HCT116 (cell line): ENCODE results near the gene WBP1L. TPM values are rescaled to one million over a fixed set of nuclear protein-coding genes. Genes with fewer than 3 reads are reported as not detected.

Source experiments
- ATAC-seq: fragments of 200-7000 bp; cut with Tn5 transposase; 2 replicates; pipeline ENCODE4 v1.9.1; 2020; ENCODE audit warnings: mild to moderate bottlenecking, moderate library complexity
- BruUV-seq: library from RNA; stranded (reverse); fragments of 400-500 nt; replicated peaks from 2 replicates; lab custom pipeline; 2021; lab: Mats Ljungman, UMichigan
- CTCF ChIA-PET: fragments of 300-600 bp; sonication (Branson Sonifier 250); formaldehyde crosslinking; loops from one replicate; lab custom pipeline; 2021; ENCODE audit warnings: antibody characterized with exemption; lab: Charles Lee
- POLR2A ChIA-PET: fragments of 300-600, 350-600 bp; sonication (Branson Sonifier 250); formaldehyde crosslinking; loops from one replicate; lab custom pipeline; 2021; ENCODE audit warnings: antibody characterized with exemption; lab: Charles Lee
- RAD21 ChIA-PET, 2 experiments: fragments of 300-600 bp; sonication (Branson Sonifier 250); formaldehyde crosslinking; loops; one replicate each; lab custom pipeline; 2023; ENCODE audit warnings: low total read pairs in 2 of 2; ENCODE audit not compliant: uncharacterized antibody in 2 of 2, unreplicated experiment in 2 of 2, low non-redundant PET in 1 of 2; lab: Charles Lee
- DNase-seq: peaks from one replicate; pipeline ENCODE4 v3.0.0-alpha.2; 2010; ENCODE audit warnings: low read depth, low spot score
- H2AFZ ChIP-seq: fragments of 200-600 bp; shearing (Covaris generic), sonication (generic); 2 replicates; pipeline ENCODE4 v1.6.1; 2017; ENCODE audit warnings: low read depth, mixed run types, mixed read lengths, antibody characterized with exemption, low read length; ENCODE audit not compliant: poor library complexity, severe bottlenecking
- H3K27ac ChIP-seq: 2 replicates; pipeline ENCODE4 v1.5.1; 2012; ENCODE audit warnings: low read depth, low read length
- H3K27me3 ChIP-seq: fragments of 200-600 bp; sonication (generic); 2 replicates; pipeline ENCODE4 v1.6.1; 2016; ENCODE audit warnings: mixed run types, low read length, mixed read lengths; ENCODE audit not compliant: insufficient read depth
- H3K36me3 ChIP-seq, 2 experiments: fragments of 200-500 bp in 1 of 2; fragments of 200-600 bp in 1 of 2; sonication (Bioruptor generic) in 1 of 2; sonication (generic) in 1 of 2; 2 replicates each; pipeline versions ENCODE4 v1.5.1 to v1.6.1; 2014 to 2016; ENCODE audit warnings: low read length in 2 of 2, inconsistent platforms in 1 of 2, mixed read lengths in 1 of 2, mixed run types in 1 of 2; ENCODE audit not compliant: insufficient read depth in 2 of 2, control insufficient read depth in 1 of 2
- H3K4me1 ChIP-seq, 2 experiments: fragments of 200-600 bp in 1 of 2; sonication (generic) in 1 of 2; 2 replicates each; pipeline versions ENCODE4 v1.5.1 to v1.6.1; 2012 to 2017; ENCODE audit warnings: low read length in 2 of 2, inconsistent platforms in 1 of 2, mild to moderate bottlenecking in 1 of 2, mixed read lengths in 1 of 2, mixed run types in 1 of 2, moderate library complexity in 1 of 2; ENCODE audit not compliant: insufficient read depth in 2 of 2, control insufficient read depth in 1 of 2
- H3K4me2 ChIP-seq: fragments of 200-600 bp; sonication (generic); 2 replicates; pipeline ENCODE4 v1.6.1; 2017; ENCODE audit warnings: mixed run types, low read length, mixed read lengths
- H3K4me3 ChIP-seq, 2 experiments: fragments of 200-600 bp in 1 of 2; sonication (generic) in 1 of 2; replicated peaks in 1 of 2; 2 replicates each; pipeline ENCODE4 v1.5.1; 2011 to 2016; ENCODE audit warnings: low read length in 2 of 2, control low read depth in 1 of 2, low read depth in 1 of 2, mild to moderate bottlenecking in 1 of 2, mixed read lengths in 1 of 2, mixed run types in 1 of 2
- H3K79me2 ChIP-seq: fragments of 200-600 bp; sonication (generic); 2 replicates; pipeline ENCODE4 v1.6.1; 2017; ENCODE audit warnings: mild to moderate bottlenecking, mixed run types, low read length, moderate library complexity, mixed read lengths; ENCODE audit not compliant: insufficient read depth
- H3K9ac ChIP-seq: fragments of 200-600 bp; sonication (generic); 2 replicates; pipeline ENCODE4 v1.6.1; 2016; ENCODE audit warnings: low read length, mixed read lengths
- H3K9me2 ChIP-seq: fragments of 200-600 bp; sonication (generic), shearing (Covaris generic); 2 replicates; pipeline ENCODE4 v1.6.1; 2017; ENCODE audit warnings: mixed run types, mild to moderate bottlenecking, moderate library complexity; ENCODE audit not compliant: insufficient read depth
- H3K9me3 ChIP-seq, 2 experiments: fragments of 200-500 bp in 1 of 2; fragments of 200-600 bp in 1 of 2; sonication (Bioruptor generic) in 1 of 2; sonication (generic) in 1 of 2; 2 replicates each; pipeline ENCODE4 v1.6.1; 2014 to 2017; ENCODE audit warnings: low read length in 2 of 2, mixed read lengths in 2 of 2, inconsistent platforms in 1 of 2, low read depth in 1 of 2, mild to moderate bottlenecking in 1 of 2, mixed run types in 1 of 2, moderate library complexity in 1 of 2; ENCODE audit not compliant: control insufficient read depth in 1 of 2, insufficient read depth in 1 of 2
- H4K20me1 ChIP-seq: fragments of 200-600 bp; sonication (generic), shearing (Covaris generic); 2 replicates; pipeline ENCODE4 v1.6.1; 2017; ENCODE audit warnings: mixed run types, mild to moderate bottlenecking, moderate library complexity; ENCODE audit not compliant: insufficient read depth
- CBX3 ChIP-seq: IDR thresholded peaks from 2 replicates; pipeline ENCODE4 v1.6.1; 2012; ENCODE audit warnings: low read depth
- CEBPB ChIP-seq: IDR thresholded peaks from 2 replicates; pipeline ENCODE4 v1.6.1; 2012; ENCODE audit warnings: low read depth
- CTCF ChIP-seq, 3 experiments: fragments of 200-600 bp in 1 of 3; sonication (generic) in 1 of 3; IDR thresholded peaks in 2 of 3; conservative IDR thresholded peaks in 1 of 3; 2 replicates each; pipeline ENCODE4 v1.5.1; 2012 to 2017; ENCODE audit warnings: low read depth in 2 of 3, low read length in 2 of 3, antibody characterized with exemption in 1 of 3, borderline replicate concordance in 1 of 3, control low read depth in 1 of 3, mild to moderate bottlenecking in 1 of 3, mixed read lengths in 1 of 3, mixed run types in 1 of 3, moderate library complexity in 1 of 3; ENCODE audit not compliant: insufficient read depth in 1 of 3
- EZH2phosphoT487 ChIP-seq: fragments of 200-600 bp; IDR thresholded peaks from 2 replicates; pipeline ENCODE4 v1.6.1; 2018; ENCODE audit warnings: antibody characterized with exemption, borderline replicate concordance
- MAX ChIP-seq: IDR thresholded peaks from 2 replicates; pipeline ENCODE4 v1.6.1; 2012
- POLR2A ChIP-seq: IDR thresholded peaks from 2 replicates; pipeline ENCODE4 v1.7.0; 2011; ENCODE audit warnings: borderline replicate concordance; ENCODE audit not compliant: insufficient read depth, insufficient read length; ENCODE audit errors: extremely low read depth
- POLR2AphosphoS5 ChIP-seq: IDR thresholded peaks from 2 replicates; pipeline ENCODE4 v1.6.1; 2011; ENCODE audit warnings: mild to moderate bottlenecking, low read depth, low read length, moderate library complexity
- REST ChIP-seq: IDR thresholded peaks from 2 replicates; pipeline ENCODE4 v1.6.1; 2012; ENCODE audit warnings: low read depth
- SIN3A ChIP-seq: IDR thresholded peaks from 2 replicates; pipeline ENCODE4 v1.6.1; 2012; ENCODE audit warnings: low read depth
- YY1 ChIP-seq: IDR thresholded peaks from 2 replicates; pipeline ENCODE4 v1.6.1; 2011; ENCODE audit warnings: low read length, low read depth, moderate library complexity, mild to moderate bottlenecking; ENCODE audit not compliant: insufficient replicate concordance; ENCODE audit errors: extremely low read depth
- ZFX ChIP-seq: fragments of 450-650 bp; IDR thresholded peaks from 2 replicates; pipeline ENCODE4 v1.6.1; 2017
- intact Hi-C: fragments of 100-400 bp; cut with micrococcal nuclease; formaldehyde crosslinking; loops from 2 replicates; pipeline ENCODE4 v1.10.0; 2022
- total RNA-seq: library from RNA; stranded (reverse); gene quantifications from one replicate; pipeline ENCODE4 v1.2.1, GENCODE V29; 2021; ENCODE audit not compliant: unreplicated experiment

WBP1L gene
- total RNA-seq, 1 experiment from 2014 or later = 25.2 TPM

GRCh38 chr10:102713814-102714620, 29.7 kb upstream of the WBP1L start, which contains the start of gene ARL3 (continued):
- TF ChIP-seq REST = no peak
- TF ChIP-seq YY1 = peak; percentile 65

- Histone ChIP-seq H2AFZ (peak within 1 kb of the TSS; percentile 60), H3K27ac (peak within 1 kb of the TSS; percentile 77), H3K9me3 (no peaks in the 10 kb centered on the region), H3K4me2 (peak within 1 kb of the TSS; percentile 97), H4K20me1 (no peaks in the 10 kb centered on the region), H3K9me2 (no peaks in the 10 kb centered on the region)
- TSS peak; percentile 60 for BruUV-seq
- intact Hi-C loops = loop anchor here (2.0 to 5.0 kb wide), 3 partner anchors 70 to 212 kb away; partner anchors contain the start of genes ACTR1A, SUFU and TRIM8
- TF ChIP-seq EZH2phosphoT487 (no peak), POLR2A (peak; percentile 77), ZFX (peak; percentile 78), CBX3 (no peak), POLR2AphosphoS5 (peak; percentile 82), SIN3A (peak; percentile 97), CEBPB (no peak), MAX (peak; percentile 98), CTCF (IDR thresholded peaks at IDR 0.05 in 2 of 3, conservative IDR thresholded peaks at IDR 0.05 in 1 of 3; ENCODE audit: borderline replicate concordance in 1 of 3, insufficient read depth in 1 of 3, low read depth in 2 of 3, low read length in 2 of 3) (peak in 1 of 3 experiments; percentile 43; a peak in 2 of 6 replicates)
- TF ChIP-seq, all 23 proteins: peak for 6
- H3K27me3 ChIP-seq = no peaks in the 10 kb centered on the region
- POLR2A ChIA-PET = interaction anchor here (0.6 to 1.8 kb wide), 9 partner anchors 20 to 239 kb away, joined by 3 to 8 read pairs (median 3); partner anchors contain the start of gene WBP1L
- H3K4me1 ChIP-seq = peaks cover 18 to 29% of the 10 kb centered on the region in 2 experiments
- peak within 1 kb of the TSS; percentile 96 for H3K9ac ChIP-seq
- DNase-seq (no peak), ATAC-seq (peak; percentile 46)
- RAD21 ChIA-PET = interaction anchor here in 1 of 2 experiments (0.6 kb wide), 2 partner anchors 203 to 897 kb away, joined by 3 read pairs; partner anchors contain the start of genes CNNM2 and OGA
- H3K36me3 ChIP-seq = no peaks in the 10 kb centered on the region; a peak in 1 of 4 replicates
- peak within 1 kb of the TSS; percentile 88 to 95 for H3K4me3 ChIP-seq
- CTCF ChIA-PET = interaction anchor here (0.6 to 1.9 kb wide), 6 partner anchors 12 to 535 kb away, joined by 3 to 16 read pairs (median 4); no protein-coding TSS in a partner anchor
- peaks cover 35% of the 10 kb centered on the region for H3K79me2 ChIP-seq
These were observed 28.9 kb upstream of the WBP1L start, which contains the start of gene SFXN2 for GRCh38 chr10:102714621-102715455. SFXN2 (plus strand) TSS chr10:102714636; CDS start chr10:102726637, 12,001 bp downstream.
